Neural cell (in vitro differentiated cells): Measurements from ENCODE around the gene VSTM1. TPM values are rescaled to one million over a fixed set of nuclear protein-coding genes. Genes with fewer than 3 reads are reported as not detected.

Source experiments
- H2AFZ ChIP-seq: fragments of 200-600, 300-800 bp; sonication (generic), shearing (Covaris generic); 2 replicates; pipeline ENCODE4 v1.6.0; 2014; ENCODE audit warnings: low read depth, mild to moderate bottlenecking, antibody characterized with exemption, low read length, moderate library complexity
- H3F3A ChIP-seq: fragments of 200-600 bp; shearing (Covaris generic); 2 replicates; pipeline ENCODE4 v1.6.1; 2016; ENCODE audit warnings: mild to moderate bottlenecking, moderate library complexity, mixed read lengths, antibody characterized with exemption, low read length; ENCODE audit not compliant: insufficient read depth, poor library complexity, severe bottlenecking
- H3K27ac ChIP-seq: fragments of 200-600, 300-800 bp; sonication (generic), shearing (Covaris generic); 2 replicates; pipeline ENCODE4 v1.5.1; 2014; ENCODE audit warnings: mild to moderate bottlenecking, low read length, moderate library complexity
- H3K27me3 ChIP-seq: fragments of 300-800, 200-600 bp; sonication (generic), shearing (Covaris generic); 2 replicates; pipeline ENCODE4 v1.6.0; 2014; ENCODE audit warnings: mild to moderate bottlenecking, low read depth, low read length, moderate library complexity; ENCODE audit not compliant: insufficient read depth
- H3K36me3 ChIP-seq: fragments of 300-800, 200-600 bp; sonication (generic), shearing (Covaris generic); 2 replicates; pipeline ENCODE4 v1.5.1; 2014; ENCODE audit warnings: mild to moderate bottlenecking, antibody characterized with exemption, low read length, moderate library complexity; ENCODE audit not compliant: insufficient read depth
- H3K4me2 ChIP-seq: fragments of 300-800, 200-600 bp; sonication (generic), shearing (Covaris generic); 2 replicates; pipeline ENCODE4 v1.6.0; 2014; ENCODE audit warnings: mild to moderate bottlenecking, low read length
- H3K4me3 ChIP-seq: fragments of 300-800, 200-600 bp; sonication (generic), shearing (Covaris generic); 2 replicates; pipeline ENCODE4 v1.5.1; 2014; ENCODE audit warnings: mild to moderate bottlenecking, low read length, moderate library complexity
- H3K79me2 ChIP-seq: fragments of 200-600 bp; shearing (Covaris generic); replicated peaks from 2 replicates; pipeline ENCODE4 v1.6.0; 2014; ENCODE audit warnings: mild to moderate bottlenecking, low read length, moderate library complexity; ENCODE audit not compliant: insufficient read depth
- H3K9ac ChIP-seq: fragments of 300-800, 200-600 bp; sonication (generic), shearing (Covaris generic); 2 replicates; pipeline ENCODE4 v1.6.1; 2016; ENCODE audit warnings: mild to moderate bottlenecking, low read length, mixed read lengths
- H3K9me2 ChIP-seq: fragments of 200-600 bp; shearing (Covaris generic); 2 replicates; pipeline ENCODE4 v1.6.1; 2016; ENCODE audit warnings: mild to moderate bottlenecking, low read length, mixed read lengths; ENCODE audit not compliant: insufficient read depth
- H3K9me3 ChIP-seq: fragments of 200-600, 300-800 bp; sonication (generic), shearing (Covaris generic); 2 replicates; pipeline ENCODE4 v1.6.1; 2016; ENCODE audit warnings: mild to moderate bottlenecking, mixed run types, low read length, moderate library complexity, mixed read lengths
- H4K20me1 ChIP-seq: fragments of 200-600 bp; shearing (Covaris generic); 2 replicates; pipeline ENCODE4 v1.6.1; 2016; ENCODE audit warnings: mild to moderate bottlenecking, mixed run types; ENCODE audit not compliant: insufficient read depth
- CTCF ChIP-seq: fragments of 450-650 bp; IDR thresholded peaks from 2 replicates; pipeline ENCODE4 v1.5.1; 2014; ENCODE audit warnings: antibody characterized with exemption, mild to moderate bottlenecking, moderate library complexity; ENCODE audit not compliant: poor library complexity, severe bottlenecking
- EP300 ChIP-seq: fragments of 450-650 bp; conservative IDR thresholded peaks from 2 replicates; pipeline ENCODE4 v1.6.1; 2014; ENCODE audit warnings: antibody characterized with exemption, mild to moderate bottlenecking, moderate library complexity; ENCODE audit not compliant: poor library complexity, severe bottlenecking
- EZH2 ChIP-seq: fragments of 200-600, 300-800 bp; shearing (Covaris generic), sonication (generic); IDR thresholded peaks from 2 replicates; pipeline ENCODE4 v1.6.1; 2014; ENCODE audit warnings: antibody characterized with exemption, low read length, borderline replicate concordance, mild to moderate bottlenecking; ENCODE audit not compliant: insufficient read depth, poor library complexity, severe bottlenecking
- MXI1 ChIP-seq: fragments of 450-650 bp; conservative IDR thresholded peaks from 2 replicates; pipeline ENCODE4 v1.6.1; 2014; ENCODE audit warnings: antibody characterized with exemption, mild to moderate bottlenecking; ENCODE audit not compliant: poor library complexity, severe bottlenecking
- POLR2AphosphoS5 ChIP-seq: IDR thresholded peaks from 2 replicates; pipeline ENCODE4 v1.6.1; 2012
- RAD21 ChIP-seq: fragments of 450-650 bp; conservative IDR thresholded peaks from 2 replicates; pipeline ENCODE4 v1.6.1; 2014; ENCODE audit warnings: antibody characterized with exemption, mild to moderate bottlenecking, moderate library complexity
- REST ChIP-seq: IDR thresholded peaks from 2 replicates; pipeline ENCODE4 v1.6.1; 2012; ENCODE audit warnings: borderline replicate concordance
- SMC3 ChIP-seq: fragments of 450-650 bp; conservative IDR thresholded peaks from 2 replicates; pipeline ENCODE4 v1.6.1; 2014; ENCODE audit warnings: antibody characterized with exemption, mild to moderate bottlenecking, moderate library complexity; ENCODE audit not compliant: poor library complexity
- TAF1 ChIP-seq: IDR thresholded peaks from 2 replicates; pipeline ENCODE4 v1.6.1; 2012; ENCODE audit warnings: low read depth
- polyA plus RNA-seq: library from polyadenylated mRNA; depleted of rRNA; stranded (reverse); fragments of >200 nt; gene quantifications from 2 replicates; pipeline ENCODE4 v1.2.3, GENCODE V29; 2014

Gene VSTM1
- polyA plus RNA-seq, 1 donor from 2014 or later = not detected

DNA sequence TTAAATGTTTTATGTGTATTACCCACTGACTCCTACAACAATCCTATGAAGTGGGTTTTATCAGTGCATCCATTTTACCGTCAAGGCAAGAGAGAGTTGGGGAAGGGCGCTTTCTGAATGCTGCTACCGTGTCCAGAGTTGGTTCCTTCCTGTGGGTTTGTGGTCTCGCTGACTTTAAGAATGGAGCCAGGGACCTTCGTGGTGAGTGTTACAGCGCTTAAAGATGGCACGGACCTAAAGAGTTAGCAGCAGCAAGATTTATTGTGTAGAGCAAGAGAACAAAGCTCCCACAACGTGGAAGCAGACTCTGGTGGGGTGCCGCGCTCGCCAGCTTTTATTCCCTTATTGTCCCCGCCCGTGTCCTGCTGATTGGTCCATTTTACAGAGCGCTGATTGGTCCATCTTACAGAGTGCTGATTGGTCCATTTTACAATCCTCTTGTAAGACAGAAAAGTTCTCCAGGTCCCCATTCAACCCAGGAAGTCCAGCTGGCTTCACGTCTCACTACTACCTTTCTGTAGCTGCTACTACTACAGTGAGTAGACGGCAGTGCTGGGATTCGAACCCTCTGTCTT, 30.8 kb upstream of the VSTM1 start:
- H3K9me2 ChIP-seq = no peaks in the 10 kb centered on the region
- no peaks in the 10 kb centered on the region for H3K9me3 ChIP-seq
- H3K36me3 ChIP-seq = no peaks in the 10 kb centered on the region
- no peak overlapping the region for H2AFZ ChIP-seq
- H3K79me2 ChIP-seq = no peaks in the 10 kb centered on the region
- TF ChIP-seq POLR2AphosphoS5 (no peak), SMC3 (no peak), EP300 (no peak), EZH2 (no peak), REST (no peak), CTCF (no peak), RAD21 (no peak), MXI1 (no peak), TAF1 (no peak)
- no peak overlapping the region for H3K4me2 ChIP-seq
- H4K20me1 ChIP-seq = no peaks in the 10 kb centered on the region
- no peak overlapping the region for H3K4me3 ChIP-seq
- H3F3A ChIP-seq = no peaks in the 10 kb centered on the region
- H3K9ac ChIP-seq = no peak overlapping the region
- H3K27ac ChIP-seq = no peak overlapping the region
- peaks cover 29% of the 10 kb centered on the region for H3K27me3 ChIP-seq

- H3K4me2 ChIP-seq = no peak overlapping the region
- no peak overlapping the region for H2AFZ ChIP-seq
- H3F3A ChIP-seq = no peaks in the 10 kb centered on the region
- H3K9me3 ChIP-seq = no peaks in the 10 kb centered on the region
- no peaks in the 10 kb centered on the region for H3K27me3 ChIP-seq
- no peaks in the 10 kb centered on the region for H3K36me3 ChIP-seq
- H3K9me2 ChIP-seq = no peaks in the 10 kb centered on the region
- no peaks in the 10 kb centered on the region for H3K79me2 ChIP-seq
- no peaks in the 10 kb centered on the region for H4K20me1 ChIP-seq
- H3K9ac ChIP-seq = no peak overlapping the region
- TF ChIP-seq MXI1 (no peak), REST (no peak), SMC3 (no peak), EP300 (no peak), CTCF (no peak), TAF1 (no peak), RAD21 (no peak), POLR2AphosphoS5 (no peak), EZH2 (no peak)
- H3K4me3 ChIP-seq = no peak overlapping the region
- no peak overlapping the region for H3K27ac ChIP-seq
Measured at GRCh38 chr19:54084410-54084809, 20.7 kb upstream of the VSTM1 start.
